Fibroblast of the conjunctiva (primary cell): Measurements from ENCODE around the gene BCAS1.

ENCODE experiments used
- DNase-seq: peaks from one replicate; pipeline ENCODE4 v3.0.0-alpha.2; 2010; ENCODE audit warnings: low read depth

The BCAS1 gene

GRCh38 chr20:53925651-53926401 lies 144.6 kb downstream of the BCAS1 start:
- DNase-seq, result no peak

DNA sequence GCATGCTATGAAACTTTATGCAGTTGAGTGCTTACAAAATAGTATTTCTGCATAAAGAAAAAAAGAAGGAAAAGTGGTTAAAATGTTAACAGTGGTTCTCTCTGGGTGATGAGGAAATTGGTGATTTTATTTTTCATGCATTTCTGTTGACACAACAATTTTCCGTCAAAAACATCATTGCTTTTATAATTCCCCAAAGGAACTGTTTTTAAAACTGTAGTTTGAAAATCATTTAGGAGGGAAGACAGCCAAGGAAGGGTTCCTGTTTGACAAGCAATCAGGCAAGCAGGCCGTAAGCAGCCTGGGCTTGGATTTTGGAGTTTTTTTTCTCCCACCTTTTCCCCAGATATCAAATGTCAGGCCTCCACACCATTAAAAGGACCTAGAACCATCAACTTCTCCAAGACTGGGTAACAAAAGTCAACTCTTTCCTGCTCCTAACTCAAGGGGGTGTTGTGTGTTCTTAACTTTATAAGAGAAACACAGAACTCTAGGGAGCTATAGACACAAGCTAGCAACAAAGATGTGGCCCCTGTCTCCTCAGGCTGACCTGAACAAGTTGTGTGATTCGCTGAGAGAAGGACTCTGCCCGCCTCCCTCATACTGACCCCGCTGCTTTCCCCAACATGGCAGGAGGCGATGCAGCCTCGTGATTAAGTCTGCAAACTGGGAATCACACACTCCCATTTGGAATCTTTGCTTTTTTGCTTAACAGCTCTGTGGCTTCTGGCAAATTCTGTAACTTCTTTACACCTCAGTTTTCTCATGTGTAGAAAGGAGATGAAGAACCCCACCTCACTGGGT lies 146.6 kb downstream of the BCAS1 start:
- no peak for DNase-seq

- DNase-seq, result no peak
Measured at GRCh38 chr20:53922901-53923314, 147.5 kb downstream of the BCAS1 start.

DNA sequence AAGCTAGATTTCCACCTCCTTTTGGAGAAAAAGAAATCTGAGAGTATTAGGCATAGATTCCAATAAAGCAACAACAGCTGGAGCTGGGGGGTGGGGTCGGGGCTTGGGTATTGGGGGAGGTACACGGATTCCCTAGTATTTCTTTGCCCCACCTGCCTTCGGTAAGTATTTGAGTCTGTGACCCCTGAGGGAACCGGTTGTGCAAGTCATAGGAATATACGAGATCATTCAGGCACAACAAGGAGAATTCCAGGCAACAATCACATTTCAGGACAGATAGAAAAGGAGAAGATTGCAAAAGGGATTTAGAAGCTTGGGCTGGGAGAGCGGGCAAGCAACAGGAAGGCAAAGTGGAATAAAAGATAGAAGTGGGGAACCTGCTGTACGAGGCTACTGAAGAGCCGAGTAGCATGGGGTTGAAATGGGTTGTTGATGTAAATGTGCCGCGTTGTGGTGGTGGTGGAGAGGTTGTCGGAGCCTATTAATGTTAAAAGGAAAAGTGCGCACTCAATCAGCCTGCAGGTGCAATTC lies 148.9 kb downstream of the BCAS1 start:
- no peak for DNase-seq

- DNase-seq, result no peak
Measured at GRCh38 chr20:53920647-53921245, 149.6 kb downstream of the BCAS1 start.

DNA sequence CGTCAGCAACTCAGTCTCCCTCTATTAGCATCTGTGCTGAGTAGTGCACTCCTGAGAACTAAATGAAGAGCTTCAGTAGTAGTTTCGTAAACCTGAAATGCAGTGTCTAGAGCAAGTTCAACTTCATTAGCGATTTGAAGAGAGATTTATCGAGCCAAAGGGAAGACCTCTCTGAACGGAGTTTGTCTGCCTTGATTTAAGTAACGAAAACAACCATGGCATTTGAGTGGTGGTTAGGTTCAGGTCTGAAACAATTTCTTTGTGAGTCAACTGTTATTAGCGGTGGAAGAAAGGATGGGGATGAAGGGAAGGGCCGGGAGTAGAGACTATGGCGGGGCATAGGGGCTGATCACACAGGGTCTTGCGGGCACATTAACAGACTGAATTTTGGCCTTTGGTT lies 150.5 kb downstream of the BCAS1 start:
- DNase-seq, result no peak

GRCh38 chr20:53918949-53919361 lies 151.4 kb downstream of the BCAS1 start:
- no peak for DNase-seq

- no peak for DNase-seq
Measured at GRCh38 chr20:53918020-53918311, 152.4 kb downstream of the BCAS1 start.

DNA sequence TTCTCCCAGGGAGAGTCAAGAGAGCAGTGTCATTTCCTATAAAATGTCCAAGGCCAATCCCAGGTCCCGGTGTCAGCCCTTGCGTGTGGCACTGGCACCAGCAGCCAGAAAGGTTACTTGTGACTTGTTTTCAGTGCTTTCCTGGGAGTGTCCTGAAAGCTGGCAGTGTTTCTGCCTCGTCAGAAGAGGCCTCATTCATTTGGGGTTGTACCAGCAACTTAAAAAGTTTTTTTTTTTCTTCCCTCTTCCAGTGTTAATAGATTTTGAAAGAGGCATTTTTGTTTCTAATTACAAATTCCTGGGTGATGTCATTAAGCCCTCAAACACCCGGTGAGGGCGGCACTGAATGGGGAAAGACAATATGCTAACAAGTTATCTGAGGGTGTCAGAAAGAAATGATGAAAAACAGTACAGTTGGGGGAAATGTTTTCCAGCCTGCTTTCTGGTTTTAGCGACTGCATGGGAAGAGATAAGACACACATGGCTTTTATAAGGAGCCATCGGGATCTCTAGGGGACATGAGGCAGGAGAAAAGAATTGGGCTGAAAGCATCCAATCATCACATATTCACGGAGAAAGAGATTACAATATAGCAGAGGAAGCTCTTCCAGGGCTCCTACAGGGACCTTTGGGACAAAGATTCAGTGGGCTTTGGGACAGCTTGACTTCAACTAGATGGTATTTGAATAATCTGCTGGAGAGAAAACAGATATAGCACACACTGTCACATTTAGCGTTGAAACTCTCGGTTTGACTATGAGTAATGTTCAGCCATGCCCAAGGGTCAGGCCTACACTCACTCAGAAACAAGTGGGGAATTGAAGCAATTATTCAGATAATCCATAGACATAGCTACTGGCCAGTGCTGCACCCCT lies 153.0 kb downstream of the BCAS1 start:
- no peak for DNase-seq

DNA sequence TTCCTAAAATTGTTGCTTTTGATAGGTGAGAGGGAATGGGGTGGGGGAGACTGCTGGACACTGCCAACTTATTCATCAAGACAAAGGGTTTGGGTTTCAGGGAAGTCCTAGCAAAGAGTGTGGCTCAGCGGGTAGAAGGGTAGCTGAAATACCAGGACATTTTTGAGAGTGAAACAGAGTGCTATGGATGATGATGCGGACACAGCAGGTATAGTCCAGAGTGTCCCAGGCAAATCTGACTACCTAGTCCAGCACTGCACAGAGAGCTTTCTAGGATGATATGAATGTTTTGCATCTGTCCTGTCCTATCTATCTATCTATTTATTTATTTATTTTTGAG lies 154.3 kb downstream of the BCAS1 start:
- DNase-seq, result no peak

GRCh38 chr20:53915446-53916172 lies 154.8 kb downstream of the BCAS1 start:
- DNase-seq, result peak; percentile 88

GRCh38 chr20:53914781-53915445 lies 155.5 kb downstream of the BCAS1 start:
- no peak for DNase-seq

- DNase-seq, result no peak
Measured at GRCh38 chr20:53914091-53914780, 156.2 kb downstream of the BCAS1 start.

DNA sequence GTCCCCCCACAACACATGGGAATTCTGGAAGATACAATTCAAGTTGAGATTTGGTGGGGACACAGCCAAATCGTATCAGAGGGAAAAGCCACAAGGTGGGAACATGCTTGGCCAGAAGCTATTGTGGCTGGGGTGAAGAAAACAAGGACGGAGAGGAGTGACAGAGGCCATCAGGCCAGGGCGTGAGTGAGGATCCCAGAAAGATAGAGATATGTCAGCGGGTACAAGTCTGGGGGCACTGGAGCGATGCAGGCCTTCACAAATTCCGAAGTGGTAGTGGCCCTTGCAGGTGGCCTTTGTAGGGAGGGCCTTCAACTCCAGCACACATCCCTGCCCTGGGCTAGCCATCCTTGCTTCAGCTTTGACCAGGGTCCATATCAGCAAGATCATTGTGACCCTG lies 159.1 kb downstream of the BCAS1 start:
- DNase-seq, result no peak

- no peak for DNase-seq
Measured at GRCh38 chr20:53910351-53911002, 159.9 kb downstream of the BCAS1 start.

DNA sequence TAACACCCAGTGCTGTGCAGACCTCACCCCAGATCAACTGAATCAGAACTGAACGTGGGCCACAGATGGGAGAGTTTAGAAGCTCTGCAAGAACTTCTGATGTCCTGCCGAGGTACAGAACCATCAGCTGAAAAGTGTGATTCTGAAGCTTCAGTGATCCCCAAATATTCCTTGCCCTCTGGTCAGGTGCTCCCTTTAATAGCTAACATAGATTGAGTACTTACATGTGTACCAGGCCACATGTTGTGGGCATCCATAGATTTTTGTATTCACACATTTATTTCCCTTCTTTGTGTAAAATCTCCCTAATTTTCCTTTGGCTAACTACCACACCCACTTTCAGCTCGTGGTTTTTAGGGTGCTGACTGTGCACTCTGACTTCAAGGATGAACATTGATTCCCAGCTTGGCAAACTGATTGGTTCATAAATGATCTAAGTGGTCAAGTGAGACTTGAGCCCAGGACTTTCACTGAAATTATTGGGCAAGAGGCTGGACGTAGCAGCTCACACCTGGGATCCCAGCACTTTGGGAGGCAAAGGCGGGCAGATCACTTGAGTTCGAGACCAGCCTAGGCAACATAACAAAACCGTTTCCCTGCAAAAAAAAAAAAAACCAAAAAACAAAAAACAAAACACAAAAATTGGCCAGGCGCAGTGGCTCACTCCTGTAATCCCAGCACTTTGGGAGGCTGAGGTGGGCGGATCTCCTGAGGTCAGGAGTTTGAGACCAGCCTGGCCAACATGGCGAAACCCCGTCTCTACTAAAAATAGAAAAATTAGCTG lies 162.2 kb downstream of the BCAS1 start:
- DNase-seq, result no peak

DNA sequence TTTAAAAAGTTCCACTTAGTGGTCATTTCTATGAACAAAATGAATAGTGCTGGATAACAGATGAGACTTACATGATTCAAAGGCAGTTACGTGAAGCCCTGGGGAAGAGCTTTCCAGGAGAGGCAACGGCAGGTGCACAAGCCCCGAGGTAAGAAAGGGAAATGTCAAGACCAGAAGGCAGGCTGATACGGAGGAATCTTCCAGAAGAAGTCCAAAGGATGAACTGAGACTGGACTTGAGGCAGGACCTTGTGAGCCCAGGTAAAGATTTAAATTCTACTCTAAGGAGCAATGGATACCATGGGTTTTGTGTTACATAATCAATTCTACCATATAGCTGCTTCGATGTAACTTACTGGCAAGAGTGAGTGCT lies 164.6 kb downstream of the BCAS1 start:
- DNase-seq, result no peak

GRCh38 chr20:53905019-53905819 lies 165.2 kb downstream of the BCAS1 start:
- DNase-seq, result no peak
